ENCODE results near the gene FOXL3.
A peak's percentile ranks its signal among the peaks of the same experiment; 100 is the strongest.
"Not testable (repeated sequence)": the region's sequence is repeated elsewhere in the genome, so short reads cannot be mapped to it uniquely, and the experiment has no call there.

The FOXL3 gene

DNA sequence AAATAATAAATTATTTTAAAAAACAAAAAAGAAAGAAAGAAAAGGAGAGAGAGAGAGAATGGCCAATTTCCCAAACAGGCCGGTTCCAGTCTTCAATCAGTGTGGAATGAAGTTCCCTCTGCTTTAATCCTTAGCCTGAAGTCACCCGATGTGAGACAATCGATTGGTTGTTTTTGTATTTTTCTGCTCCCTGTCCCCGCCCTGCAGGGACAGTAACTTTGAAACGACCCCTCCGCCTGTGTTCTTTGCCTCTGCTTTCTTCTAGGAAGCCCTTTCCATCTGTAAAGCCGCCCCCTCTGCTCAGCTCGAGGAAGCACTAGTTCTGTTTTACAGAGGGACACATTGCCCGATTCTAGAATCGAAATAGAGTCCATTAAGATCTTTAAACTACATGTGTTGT is 33.4 kb downstream of the FOXL3 start:
- no peak for DNase-seq (ENCODE audit: low read depth in 3 of 3)

DNA sequence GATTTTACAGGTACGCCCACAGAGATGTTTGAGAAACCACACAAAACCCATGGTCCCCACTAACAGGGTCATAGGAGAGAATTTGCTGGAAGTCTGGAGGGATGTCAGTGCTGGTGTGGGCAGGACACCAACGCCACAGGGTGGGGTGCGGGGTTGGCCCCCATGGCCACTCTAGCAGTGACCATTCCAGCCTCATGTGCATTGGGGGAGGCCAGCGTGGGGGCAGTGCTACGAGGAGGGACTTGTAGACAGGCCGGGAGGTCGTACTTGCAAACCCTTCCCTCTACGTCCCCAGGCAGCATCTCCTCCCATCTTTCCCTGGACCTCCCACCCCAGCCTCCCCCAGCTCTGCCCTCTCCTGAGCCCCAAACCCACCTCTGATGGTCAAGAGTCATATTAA is 34.0 kb downstream of the FOXL3 start:
- no peak for DNase-seq (ENCODE audit: low read depth in 3 of 3)

DNA sequence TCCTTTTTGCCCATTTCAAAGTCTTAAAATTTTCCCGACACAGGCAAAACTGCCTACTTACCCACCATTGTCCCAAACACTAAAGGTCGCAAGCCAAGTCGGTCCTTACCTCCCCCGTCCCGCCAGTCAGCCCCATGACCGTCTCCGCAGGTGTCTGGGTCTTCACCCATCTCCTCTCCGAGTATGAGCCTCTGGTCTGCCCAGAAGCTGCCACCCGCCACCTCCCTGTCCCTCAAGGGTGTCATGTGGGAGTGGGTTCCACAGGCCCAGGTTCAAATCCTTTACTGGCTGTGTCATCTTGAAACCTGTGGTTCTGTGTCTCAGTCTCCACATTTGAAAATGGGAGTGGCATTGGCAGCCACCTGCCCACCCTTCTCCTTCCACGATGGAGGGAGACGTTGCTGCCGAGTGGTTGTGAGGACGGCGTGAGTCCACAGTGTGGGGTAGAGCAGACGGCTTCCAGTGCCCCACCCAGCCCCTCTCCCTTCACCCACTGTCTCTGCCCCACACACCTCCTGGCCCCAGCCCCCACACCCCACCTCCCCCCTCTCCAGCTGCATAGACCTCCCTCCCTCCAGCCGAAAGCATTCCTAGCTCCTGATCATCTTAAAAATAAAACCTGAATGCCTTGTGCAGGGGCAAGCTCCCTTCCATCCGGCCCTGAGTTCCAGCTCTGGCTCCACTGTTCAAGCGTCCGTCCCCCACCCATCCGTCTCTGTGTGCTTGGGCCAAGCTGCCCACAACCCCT is 35.3 kb downstream of the FOXL3 start:
- no peak for DNase-seq (ENCODE audit: low read depth in 3 of 3)

DNA sequence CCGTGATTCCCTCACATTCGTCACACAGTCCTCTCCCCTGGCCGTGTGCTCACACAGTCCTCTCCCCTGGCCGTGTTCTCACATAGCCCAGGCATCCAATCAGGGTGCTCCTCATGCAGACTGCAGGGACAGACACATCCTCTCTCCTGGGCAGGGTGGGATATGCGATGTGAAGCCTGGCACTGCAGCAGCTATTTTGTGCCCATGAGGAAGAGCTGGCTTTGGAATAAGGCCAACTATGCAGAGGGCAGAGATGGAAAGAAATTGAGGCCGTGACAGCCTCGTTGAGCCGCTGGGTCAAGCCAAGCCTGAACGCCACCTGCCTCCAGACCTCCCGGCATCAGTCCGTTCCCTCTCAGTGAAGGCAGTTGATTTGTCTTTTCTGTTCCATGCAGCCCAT is 35.8 kb downstream of the FOXL3 start:
- no peak for DNase-seq (ENCODE audit: low read depth in 3 of 3)

DNA sequence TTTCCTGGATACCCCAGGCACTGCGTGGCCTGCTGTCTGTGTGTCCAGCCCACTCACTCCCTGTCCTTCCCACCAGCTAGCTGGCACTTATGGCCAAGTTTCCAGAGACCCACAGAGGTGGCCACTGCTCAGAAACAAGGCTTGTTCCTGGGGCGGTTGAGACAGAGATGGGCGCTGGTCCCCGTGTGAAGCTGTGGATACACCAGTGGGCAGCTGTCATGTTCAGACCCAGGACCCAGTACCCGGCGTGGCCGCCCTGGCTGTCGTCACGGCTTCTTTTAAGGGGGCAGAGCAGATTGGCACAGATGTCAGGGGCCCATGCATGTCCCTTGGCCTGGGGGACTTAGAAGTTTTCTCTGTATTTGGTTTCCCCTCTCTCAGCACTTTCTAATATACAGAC is 36.3 kb downstream of the FOXL3 start:
- no peak for DNase-seq (ENCODE audit: low read depth in 3 of 3)

DNA sequence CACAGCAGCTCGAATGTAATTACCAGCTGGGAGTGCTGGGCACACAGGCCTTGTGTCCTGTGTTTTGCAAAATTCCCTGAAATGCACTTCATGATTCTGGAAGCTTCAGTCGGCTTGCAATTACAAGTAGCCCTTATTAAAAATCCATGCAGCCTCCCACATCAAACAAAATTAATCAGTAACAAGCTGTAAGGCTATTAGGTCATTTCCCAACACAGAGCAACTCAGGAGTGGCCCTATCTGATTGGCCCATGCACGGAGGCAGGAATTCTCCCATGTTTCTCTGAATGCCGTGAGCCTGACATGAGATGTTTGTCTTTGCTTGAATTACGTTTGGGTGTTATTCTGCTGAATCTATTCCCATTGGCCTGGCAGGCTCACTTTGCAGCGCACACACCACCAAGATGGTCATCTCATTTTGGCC is 36.9 kb downstream of the FOXL3 start:
- no peak for DNase-seq (ENCODE audit: low read depth in 3 of 3)

DNA sequence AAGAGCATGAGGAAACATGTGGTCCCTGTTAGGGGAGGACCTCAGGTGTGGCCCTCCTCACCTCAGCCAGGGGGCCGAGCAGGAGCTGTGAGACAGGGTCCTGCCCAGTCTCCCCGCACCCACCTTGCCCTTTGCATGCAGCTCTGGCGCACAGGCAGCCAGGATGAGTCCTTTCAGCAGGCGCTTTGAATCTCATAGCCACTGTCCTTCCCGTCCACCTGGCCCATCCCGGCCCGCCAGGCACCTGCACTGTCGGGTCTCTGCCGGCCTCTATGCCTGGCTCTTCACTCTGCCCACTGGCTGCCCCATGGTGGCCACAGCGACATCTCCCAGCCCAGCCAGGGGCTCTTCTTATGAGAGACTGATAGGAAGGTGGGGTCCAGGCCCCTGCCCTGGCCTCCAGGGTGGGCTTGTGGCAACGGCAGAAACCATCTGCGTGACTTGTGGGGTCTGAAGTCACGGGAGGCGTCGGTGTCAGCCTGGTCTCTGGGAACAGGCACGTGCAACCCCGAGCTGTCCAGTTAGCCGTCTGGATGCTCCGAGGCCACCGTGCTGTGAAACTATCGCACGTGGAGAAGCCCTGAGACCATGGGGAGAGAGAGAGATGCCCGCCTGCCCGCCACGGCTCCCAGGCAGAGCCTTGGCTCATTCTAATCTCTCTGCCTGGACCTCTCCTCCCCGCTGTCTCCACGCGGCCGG is 37.4 kb downstream of the FOXL3 start:
- DNase-seq (ENCODE audit: low read depth in 3 of 3): no peak

DNA sequence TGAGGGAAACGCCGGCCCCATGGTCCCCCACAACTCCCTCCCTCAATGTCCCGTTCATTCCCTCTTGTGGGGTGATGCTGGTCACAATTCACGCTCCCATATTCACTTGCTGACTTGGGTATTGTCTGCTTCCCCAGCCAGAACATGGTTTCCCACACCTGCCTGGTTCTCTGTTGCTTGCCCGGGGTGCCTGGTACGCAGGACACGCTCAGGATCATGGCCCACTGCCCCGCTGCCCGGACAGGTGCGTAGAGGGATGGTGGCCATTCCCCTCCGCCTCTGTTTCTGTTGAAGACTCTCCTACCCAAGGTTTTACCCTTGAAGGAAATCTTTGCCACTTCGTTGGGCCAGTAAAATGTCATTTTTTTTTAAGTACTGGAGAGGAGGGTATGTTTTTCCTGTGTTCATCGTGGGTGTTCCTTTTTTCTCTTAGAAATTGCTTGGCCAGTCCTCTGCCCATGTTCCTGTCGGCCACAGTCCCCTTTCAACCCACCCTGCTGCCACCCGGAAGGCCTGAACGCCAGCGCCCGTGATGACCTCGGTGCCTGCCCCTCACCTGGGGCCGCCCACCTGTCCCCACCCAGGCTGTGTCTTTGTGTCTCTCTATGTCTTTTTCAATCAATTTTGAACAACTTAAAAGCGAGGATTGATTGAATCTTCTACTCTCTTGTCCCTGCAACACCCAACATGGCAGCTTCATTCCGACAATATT is 38.2 kb downstream of the FOXL3 start:
- DNase-seq (ENCODE audit: low read depth in 3 of 3): no peak

DNA sequence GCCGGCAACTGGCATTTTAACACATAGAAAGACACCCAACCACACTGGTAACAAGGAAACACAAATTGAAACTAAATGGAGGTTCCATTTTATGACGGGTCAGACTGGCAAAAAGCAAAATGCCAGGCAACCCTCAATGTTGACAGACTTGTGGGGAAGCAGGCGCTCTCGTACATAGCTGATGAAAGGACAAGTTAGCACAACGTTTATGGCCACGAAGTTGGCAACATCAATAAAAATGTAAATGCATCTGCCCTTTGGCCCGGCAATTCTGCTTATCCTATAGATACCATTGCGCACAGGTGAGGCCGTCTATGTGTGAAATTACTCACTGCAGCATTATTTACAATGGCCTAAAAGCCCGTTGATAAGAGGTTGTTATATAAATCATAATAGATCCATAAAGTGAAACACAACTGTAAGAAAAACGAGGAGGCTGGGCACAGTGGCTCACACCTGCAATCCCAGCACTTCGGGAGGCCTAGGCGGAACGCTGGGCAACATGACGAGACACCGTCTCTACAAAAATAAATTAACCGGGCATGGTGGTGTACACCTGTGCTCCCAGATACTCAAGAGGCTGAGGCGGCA is 39.8 kb downstream of the FOXL3 start:
- no peak for DNase-seq (ENCODE audit: low read depth in 3 of 3)

DNA sequence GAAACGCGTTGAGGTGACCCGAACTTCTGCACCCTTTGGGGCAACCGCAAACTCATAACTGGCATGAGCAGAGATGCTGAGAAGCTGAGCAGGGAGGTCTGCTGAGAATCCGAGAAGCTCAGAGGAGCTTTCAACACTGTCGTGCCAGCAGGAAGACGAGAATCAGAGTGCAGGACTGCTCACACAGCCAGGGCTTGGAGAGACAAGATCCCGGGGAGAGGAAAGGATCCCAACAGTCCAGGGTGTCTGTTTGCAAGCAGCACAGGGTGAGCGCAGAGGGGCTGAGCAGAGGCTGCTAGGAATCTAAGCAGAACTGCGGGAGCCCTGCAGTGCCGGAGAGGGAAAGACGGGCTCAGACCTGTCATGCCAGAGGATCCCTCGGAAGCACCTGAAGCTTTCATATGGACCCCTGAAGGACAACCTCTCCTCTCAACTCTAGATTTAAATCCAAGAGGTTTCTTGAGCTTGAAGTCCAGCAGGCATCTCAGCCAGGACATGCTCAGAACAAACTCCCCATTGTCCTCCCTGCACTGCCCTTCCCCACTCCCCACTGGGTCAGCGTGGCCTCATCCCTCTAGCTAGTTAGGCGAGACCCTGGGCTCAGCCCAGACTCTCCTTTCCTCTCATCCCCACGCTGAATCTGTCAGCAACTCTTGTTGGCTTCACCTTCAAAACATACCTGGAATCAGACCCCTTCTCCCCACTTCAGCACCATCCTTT is 40.7 kb downstream of the FOXL3 start:
- no peak for DNase-seq (ENCODE audit: low read depth in 3 of 3)

DNA sequence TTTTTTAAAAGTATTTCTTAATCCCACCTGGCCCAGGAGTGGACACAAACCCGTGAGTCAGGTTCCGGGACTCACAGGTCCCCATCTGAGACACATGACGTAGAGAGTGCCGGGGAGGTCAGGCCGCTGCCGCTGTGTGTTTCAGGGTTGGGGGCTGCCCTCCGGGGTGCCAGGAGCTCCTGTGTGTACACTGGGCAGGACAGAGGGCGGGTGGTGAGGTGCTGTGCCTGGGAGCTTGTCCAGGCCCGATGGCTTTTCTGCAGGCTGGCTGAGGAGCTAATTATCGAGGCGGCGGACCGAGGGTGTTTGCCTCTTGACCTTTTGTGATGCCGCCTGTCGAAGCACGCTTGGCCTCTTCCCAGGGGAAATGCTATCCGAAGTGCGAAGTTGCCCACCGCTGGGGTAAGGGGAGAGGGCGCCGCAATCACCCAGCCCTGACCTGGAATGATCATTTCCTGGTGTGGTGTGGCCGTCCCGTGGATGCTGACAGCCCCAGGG is 42.1 kb downstream of the FOXL3 start:
- DNase-seq (ENCODE audit: low read depth in 3 of 3): no peak

DNA sequence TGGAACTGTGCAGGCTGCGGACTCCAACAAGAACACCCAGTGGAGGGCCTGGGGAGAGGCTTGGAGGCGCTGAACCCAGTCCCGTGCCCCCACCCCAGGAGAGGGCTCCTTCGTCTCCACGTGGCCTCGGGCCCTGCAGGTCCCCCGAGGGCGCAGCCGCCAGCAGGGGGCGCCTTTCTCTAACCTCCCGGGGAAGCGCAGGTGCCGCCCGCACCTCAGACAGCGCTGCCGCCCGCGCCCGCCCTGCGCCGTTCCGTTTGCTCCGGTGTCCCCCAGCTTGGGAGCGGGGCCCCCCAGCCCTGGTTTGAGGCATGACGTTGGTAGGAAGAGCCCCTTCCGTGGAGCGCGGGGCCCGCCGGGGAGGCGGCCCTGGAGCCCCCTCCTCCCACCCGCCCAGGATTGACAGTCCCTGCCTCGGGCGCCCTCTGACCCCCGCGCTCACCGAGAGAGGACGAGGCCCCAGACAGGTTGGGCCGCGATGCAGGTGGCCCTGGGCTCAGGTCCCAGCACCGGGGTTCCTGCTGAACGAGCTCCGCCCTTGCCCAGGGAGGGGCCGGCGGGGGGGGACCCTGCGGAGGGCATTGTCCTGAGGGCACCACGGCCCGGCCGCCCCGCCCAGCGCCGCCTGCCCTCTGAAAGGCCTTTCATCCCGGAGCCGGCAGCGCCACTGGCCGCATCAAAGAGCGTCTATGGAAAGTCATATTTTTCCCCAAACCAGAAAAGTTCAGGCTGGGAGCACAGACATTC is 42.8 kb downstream of the FOXL3 start:
- peak; percentile 83 to 91 (median 91) for DNase-seq (ENCODE audit: low read depth in 3 of 3)

DNA sequence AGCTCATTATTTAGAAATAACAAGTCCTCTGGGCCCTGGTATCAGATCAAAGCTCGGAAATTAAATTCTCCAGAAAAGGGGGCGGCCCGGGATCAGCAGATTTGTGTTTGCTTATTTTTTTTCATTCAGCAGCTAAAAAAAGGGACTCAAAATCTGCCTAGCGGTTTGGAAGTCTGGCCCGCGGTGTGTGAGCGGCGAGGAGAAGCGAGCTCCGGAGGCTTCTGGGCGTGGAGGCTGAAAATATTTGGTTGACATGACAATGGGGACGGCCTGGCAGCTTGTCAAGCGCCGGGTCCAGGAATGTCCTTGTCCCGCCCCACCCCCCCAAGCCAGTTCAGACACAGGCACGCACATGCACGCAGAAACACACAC is 43.4 kb downstream of the FOXL3 start:
- no peak for DNase-seq (ENCODE audit: low read depth in 3 of 3)

DNA sequence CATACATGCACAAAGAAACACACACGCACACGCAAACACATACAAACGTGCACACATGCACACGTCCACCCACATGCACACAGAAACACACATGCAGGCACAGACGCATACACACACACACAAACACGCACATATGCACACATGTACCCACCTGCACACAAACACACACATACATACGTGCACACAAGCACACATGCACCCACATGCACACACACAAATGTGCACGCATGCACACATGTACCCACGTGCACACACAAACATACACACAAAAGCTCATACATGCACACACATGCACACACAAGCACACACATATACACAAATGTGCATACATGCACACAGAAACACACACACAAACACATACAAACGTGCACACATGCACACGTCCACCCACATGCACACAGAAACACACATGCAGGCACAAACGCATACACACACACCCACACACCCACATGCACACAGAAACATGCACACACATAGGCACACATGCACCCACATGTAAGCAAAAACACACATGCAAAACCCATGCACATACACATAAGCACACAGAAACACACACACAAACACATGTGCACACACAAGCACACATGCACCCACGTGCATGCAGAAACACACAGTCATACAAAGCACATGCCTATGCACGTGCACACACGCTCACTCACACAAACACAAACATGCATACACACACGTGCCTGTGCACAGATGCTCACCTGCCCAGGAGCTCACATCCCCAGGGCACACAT is 44.8 kb downstream of the FOXL3 start:
- DNase-seq (ENCODE audit: low read depth in 3 of 3): no peak

DNA sequence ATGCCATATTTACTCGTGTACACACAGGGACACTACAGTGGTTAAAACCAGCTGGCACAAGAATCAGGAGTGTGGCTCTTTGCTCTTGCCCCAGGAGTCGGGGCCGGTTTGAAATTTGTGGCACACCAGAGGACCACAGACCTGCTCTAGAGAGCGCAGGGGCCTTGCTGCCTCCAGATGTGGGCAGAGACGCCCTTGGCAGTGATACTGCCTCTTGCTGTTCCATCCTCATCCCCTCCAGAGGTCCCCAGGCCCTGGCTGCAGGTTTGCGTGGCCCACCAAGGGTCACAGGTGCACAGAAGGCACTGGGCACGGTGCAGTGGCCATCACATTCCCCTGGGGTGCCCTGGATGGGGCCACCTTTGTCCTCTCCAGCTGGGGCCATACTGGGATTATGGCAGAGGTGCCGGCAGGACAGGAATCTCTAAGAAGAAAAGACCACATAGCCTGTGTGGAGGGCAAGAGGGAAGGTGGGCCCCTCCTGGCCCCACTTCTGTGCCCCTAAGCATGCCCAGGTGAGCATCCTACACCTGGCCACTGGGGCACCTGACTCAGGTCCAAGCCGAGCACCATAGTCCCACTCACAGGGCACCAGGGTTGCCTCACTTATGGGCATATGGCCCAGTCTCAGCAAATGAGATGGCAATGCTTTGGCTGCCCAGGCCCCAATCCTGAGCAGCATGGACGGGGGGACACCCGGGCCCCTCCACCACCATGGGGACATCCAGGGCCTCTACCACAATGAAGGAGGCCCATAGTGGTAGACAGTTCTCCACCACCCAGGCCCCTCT is 45.6 kb downstream of the FOXL3 start:
- no peak for DNase-seq (ENCODE audit: low read depth in 3 of 3)

DNA sequence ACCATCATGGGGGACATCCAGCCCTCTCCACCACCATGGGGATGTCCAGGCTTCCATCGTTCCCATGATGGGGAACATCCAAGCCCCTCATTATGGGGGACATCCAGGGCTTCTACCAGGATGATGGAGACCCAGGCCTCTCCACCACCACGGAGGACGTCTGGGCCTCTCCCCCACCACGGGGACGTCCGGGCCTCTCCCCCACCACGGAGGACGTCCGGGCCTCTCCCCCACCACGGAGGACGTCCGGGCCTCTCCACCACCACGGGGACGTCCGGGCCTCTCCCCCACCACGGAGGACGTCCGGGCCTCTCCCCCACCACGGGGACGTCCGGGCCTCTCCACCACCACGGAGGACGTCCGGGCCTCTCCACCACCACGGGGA is 46.2 kb downstream of the FOXL3 start:
- not testable (repeated sequence) for DNase-seq (ENCODE audit: low read depth in 3 of 3)

DNA sequence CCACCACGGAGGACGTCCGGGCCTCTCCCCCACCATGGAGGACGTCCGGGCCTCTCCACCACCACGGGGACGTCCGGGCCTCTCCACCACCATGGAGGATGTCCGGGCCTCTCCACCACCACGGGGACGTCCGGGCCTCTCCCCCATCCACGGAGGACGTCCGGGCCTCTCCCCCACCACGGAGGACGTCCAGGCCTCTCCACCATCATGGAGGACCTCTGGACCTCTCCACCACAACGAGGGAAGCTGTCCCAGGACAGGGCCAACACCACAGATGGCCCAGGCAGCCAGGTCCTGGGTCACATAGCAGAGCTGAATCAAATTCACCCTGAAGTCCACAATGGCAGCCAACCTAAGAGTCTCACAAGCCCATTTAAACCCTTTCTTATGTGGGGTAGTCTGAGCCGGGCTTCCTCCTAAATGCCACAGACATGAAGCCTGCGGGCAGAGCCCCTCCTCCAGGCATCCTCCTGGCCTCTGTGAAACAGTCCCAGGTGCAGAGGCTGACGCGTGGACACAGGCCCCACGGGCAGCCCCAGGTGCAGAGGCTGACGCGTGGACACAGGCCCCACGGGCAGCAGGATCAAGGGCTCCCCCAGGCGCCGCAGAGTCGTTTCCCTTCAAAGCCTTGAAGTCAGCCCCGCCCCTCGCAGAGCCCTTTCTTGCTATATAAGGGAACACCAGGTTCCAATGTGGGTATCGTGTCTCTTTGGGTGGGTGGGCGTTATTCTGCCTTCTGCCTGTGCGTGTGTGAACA is 47.0 kb downstream of the FOXL3 start:
- DNase-seq (ENCODE audit: low read depth in 3 of 3): no peak

DNA sequence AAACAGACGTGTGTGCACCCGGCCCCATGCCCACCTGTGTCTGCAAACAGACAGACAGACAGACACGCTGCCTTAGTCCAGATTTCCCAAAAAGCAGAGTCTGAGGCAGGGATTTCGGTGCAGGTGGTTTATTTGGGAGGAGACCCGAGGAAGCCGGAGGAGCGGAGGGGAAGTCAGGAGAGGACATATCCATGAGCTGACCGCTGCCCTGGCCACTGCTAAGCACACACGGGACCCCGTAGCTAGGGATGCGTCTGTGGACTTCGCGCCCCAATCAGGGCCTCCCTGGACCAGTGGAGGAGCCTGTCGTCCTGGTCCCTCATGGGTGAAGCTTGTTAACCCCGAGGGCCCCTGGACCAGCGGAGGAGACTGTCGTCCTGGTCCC is 47.6 kb downstream of the FOXL3 start:
- no peak for DNase-seq (ENCODE audit: low read depth in 3 of 3)

Measured in stimulated activated CD4-positive, alpha-beta T cell treated with anti-CD3 and anti-CD28 coated beads, TNF-alpha, amount 100 ng/mL, for 24 hours (primary cell).